ENCODE measurements around the gene IFT122. TPM values are rescaled to one million over a fixed set of nuclear protein-coding genes. Genes with fewer than 3 reads are reported as not detected.

The IFT122 gene
- total RNA-seq, 6 experiments from 2014 or later = 7.1 to 16.8 (median 11.5) TPM

DNA sequence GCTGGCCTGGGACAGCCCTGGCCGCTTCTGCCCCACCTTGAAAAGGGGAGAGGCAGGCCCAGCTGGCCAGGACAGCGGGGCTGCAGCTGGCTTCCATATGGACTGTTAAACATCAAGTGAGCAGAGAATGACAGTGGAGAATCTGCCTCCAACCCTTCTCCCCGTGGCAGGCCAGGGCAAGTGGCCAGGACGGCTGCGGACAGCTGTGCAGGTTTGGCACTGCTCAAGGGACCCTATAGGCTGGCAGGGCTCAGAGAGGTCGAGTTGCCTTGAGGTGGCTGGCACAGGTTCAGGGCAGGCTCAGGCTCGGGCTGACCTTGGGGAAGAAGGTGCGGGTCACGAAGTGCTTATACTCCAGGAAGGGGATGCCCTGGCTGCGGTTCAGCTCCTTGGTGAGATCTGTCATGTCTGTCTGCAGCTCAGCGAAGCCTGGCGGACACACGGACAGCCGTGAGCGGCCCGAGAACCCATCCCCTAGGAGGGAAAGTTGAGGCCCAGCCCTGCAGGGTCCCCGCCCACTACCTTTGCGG is 127.2 kb downstream of the IFT122 start:
- Histone ChIP-seq H3K27ac (no peak overlapping the region), H3K4me3 (no peak overlapping the region), H3K4me1 (no peaks in the 10 kb centered on the region), H3K27me3 (no peaks in the 10 kb centered on the region), H3K9me3 (no peaks in the 10 kb centered on the region), H3K36me3 (peaks cover 0 to 4% (median 0%) of the 10 kb centered on the region in 4 donors)
- ATAC-seq (no peak), DNase-seq (no peak)
- intact Hi-C loops (cut with DNase I) = no loop called here
- TF ChIP-seq, protein P1, sequence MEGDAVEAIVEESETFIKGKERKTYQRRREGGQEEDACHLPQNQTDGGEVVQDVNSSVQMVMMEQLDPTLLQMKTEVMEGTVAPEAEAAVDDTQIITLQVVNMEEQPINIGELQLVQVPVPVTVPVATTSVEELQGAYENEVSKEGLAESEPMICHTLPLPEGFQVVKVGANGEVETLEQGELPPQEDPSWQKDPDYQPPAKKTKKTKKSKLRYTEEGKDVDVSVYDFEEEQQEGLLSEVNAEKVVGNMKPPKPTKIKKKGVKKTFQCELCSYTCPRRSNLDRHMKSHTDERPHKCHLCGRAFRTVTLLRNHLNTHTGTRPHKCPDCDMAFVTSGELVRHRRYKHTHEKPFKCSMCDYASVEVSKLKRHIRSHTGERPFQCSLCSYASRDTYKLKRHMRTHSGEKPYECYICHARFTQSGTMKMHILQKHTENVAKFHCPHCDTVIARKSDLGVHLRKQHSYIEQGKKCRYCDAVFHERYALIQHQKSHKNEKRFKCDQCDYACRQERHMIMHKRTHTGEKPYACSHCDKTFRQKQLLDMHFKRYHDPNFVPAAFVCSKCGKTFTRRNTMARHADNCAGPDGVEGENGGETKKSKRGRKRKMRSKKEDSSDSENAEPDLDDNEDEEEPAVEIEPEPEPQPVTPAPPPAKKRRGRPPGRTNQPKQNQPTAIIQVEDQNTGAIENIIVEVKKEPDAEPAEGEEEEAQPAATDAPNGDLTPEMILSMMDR (IDR thresholded peaks at IDR 0.05) = no peak
- TF ChIP-seq POLR2A (IDR thresholded peaks at IDR 0.05) = no peak
- WGBS (ENCODE audit: insufficient coverage, low coverage, low lambda C conversion rate, missing lambda C conversion rate) = 80% methylated on average over 1 of the region's 18 CpGs

DNA sequence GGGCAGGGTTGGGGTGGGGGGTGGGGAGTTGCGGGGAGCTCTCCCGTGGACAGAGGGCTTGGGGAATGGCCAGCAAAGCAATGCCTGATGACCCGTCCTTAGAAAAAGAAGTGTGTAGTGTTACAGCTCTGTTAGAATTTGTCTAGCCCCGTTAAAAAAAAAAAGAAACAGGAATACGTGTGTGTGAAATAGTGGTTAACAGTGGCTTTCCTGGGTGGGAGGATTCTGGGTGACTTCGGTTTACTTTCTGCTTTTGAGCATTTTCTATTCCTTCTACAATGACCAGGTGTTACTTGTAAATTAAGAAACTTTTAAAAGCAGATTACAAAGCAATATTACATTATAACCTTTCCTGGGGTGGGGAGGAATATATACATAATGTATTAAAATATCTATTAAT is 127.9 kb downstream of the IFT122 start:
- no peaks in the 10 kb centered on the region for H3K27me3 ChIP-seq
- no peak overlapping the region for H3K4me3 ChIP-seq
- TF ChIP-seq, protein P1 (IDR thresholded peaks at IDR 0.05) = no peak
- no peak for TF ChIP-seq POLR2A (IDR thresholded peaks at IDR 0.05)
- H3K36me3 ChIP-seq = peaks cover 0 to 4% (median 0%) of the 10 kb centered on the region in 4 donors
- H3K27ac ChIP-seq = no peak overlapping the region
- H3K9me3 ChIP-seq = no peaks in the 10 kb centered on the region
- WGBS (ENCODE audit: insufficient coverage, low coverage, low lambda C conversion rate, missing lambda C conversion rate) = 35% methylated on average over 5 of the region's 6 CpGs
- H3K4me1 ChIP-seq = no peaks in the 10 kb centered on the region
- intact Hi-C loops (cut with DNase I) = no loop called here
- DNase-seq (no peak), ATAC-seq (no peak)

DNA sequence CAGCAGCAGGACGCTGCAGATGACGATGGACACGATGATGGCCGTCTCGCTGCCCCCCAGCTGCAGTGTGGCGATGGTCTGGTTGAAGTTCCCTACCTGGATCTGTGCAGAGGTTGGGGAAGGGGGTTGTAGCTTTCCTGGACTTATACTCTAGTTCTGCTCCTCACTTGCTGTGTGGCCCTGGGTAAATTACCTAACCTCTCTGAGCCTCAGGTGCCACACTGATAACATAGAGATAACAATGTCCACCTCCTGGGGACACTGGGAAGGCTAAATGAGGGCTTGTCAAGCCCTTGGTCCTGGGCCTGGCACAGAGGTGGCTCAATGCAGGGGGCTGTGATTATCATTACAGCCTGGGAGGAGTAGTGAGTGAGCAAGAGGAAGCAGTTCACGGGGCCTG is 129.8 kb downstream of the IFT122 start:
- Histone ChIP-seq H3K27me3 (no peaks in the 10 kb centered on the region), H3K36me3 (peaks cover 0 to 4% (median 0%) of the 10 kb centered on the region in 4 donors), H3K9me3 (no peaks in the 10 kb centered on the region), H3K27ac (no peak overlapping the region), H3K4me1 (no peaks in the 10 kb centered on the region), H3K4me3 (no peak overlapping the region)
- DNase-seq (no peak), ATAC-seq (no peak)
- intact Hi-C loops (cut with DNase I) = no loop called here
- TF ChIP-seq POLR2A (IDR thresholded peaks at IDR 0.05) = no peak
- TF ChIP-seq, protein P1 (IDR thresholded peaks at IDR 0.05) = no peak
- WGBS (ENCODE audit: insufficient coverage, low coverage, low lambda C conversion rate, missing lambda C conversion rate) = 40% methylated on average over 2 of the region's 7 CpGs

Small RNAs within 50 kb of the gene (small RNA-seq; reads per million reads assigned to genes)
- 18.5 to 22.1 reads per million in 2 experiments for gene SNORA7B

Other genes starting within 250 kb of the IFT122 start
- gene COPG1, start 190.6 kb upstream of the IFT122 start, total RNA-seq = 100 to 1,000 TPM in 5 of 6 experiments, 10 to 100 TPM in 1; 75.9 to 140 (median 119) TPM
- 10 to 100 TPM; 17.4 to 36.9 (median 20.1) TPM for gene HMCES, start 161.4 kb upstream of the IFT122 start, total RNA-seq
- gene EFCAB12, start 11.6 kb upstream of the IFT122 start, total RNA-seq = 1 to 10 TPM in 5 of 6 experiments, under 1 TPM in 1; 0.26 to 4.7 (median 2.0) TPM
- 10 to 100 TPM; 16.9 to 26.1 (median 25.3) TPM for gene MBD4, start 276 bp upstream of the IFT122 start, total RNA-seq
- gene RHO, start 88.4 kb downstream of the IFT122 start, total RNA-seq = not detected
- not detected for gene H1-8, start 103.0 kb downstream of the IFT122 start, total RNA-seq
- 10 to 100 TPM; 27.0 to 48.8 (median 29.6) TPM for gene PLXND1, start 166.5 kb downstream of the IFT122 start, total RNA-seq

Measured in right lobe of liver (tissue), 6 donors.